Kidney (tissue), 14 donors: ENCODE measurements around the gene INPP5F. TPM values are rescaled to one million over a fixed set of nuclear protein-coding genes. Genes with fewer than 3 reads are reported as not detected.

Experiments
- DNase-seq, 5 donors: peaks; one replicate each; pipeline ENCODE4 v3.0.0-alpha.2; 2013 to 2020
- FAIRE-seq: peaks from 2 replicates; lab custom pipeline; 2012; peaks lifted over from hg19 to GRCh38; lab: Jason Lieb, UNC
- H3K27ac ChIP-seq, 2 donors: one replicate each; pipeline ENCODE4 v1.7.0; 2013; ENCODE audit warnings: low read depth in 2 of 2, low read length in 2 of 2, inconsistent platforms in 1 of 2
- H3K27me3 ChIP-seq: one replicate; pipeline ENCODE4 v1.7.1; 2013; ENCODE audit warnings: low read length, inconsistent platforms; ENCODE audit not compliant: control insufficient read depth, insufficient read depth
- H3K36me3 ChIP-seq, 3 donors: one replicate each; pipeline versions ENCODE4 v1.7.0 to v1.7.1; 2013; ENCODE audit warnings: low read length in 3 of 3, control low read depth in 1 of 3, inconsistent platforms in 1 of 3; ENCODE audit not compliant: insufficient read depth in 3 of 3, control insufficient read depth in 2 of 3
- H3K4me1 ChIP-seq, 3 donors: one replicate each; pipeline versions ENCODE4 v1.7.0 to v1.7.1; 2013; ENCODE audit warnings: low read length in 3 of 3, inconsistent platforms in 1 of 3, low read depth in 1 of 3; ENCODE audit not compliant: control insufficient read depth in 2 of 3, insufficient read depth in 2 of 3
- H3K4me3 ChIP-seq, 3 donors: one replicate each; pipeline versions ENCODE4 v1.7.0 to v1.8.1; 2013; ENCODE audit warnings: low read length in 3 of 3, control low read depth in 1 of 3, inconsistent platforms in 1 of 3
- H3K9ac ChIP-seq, 3 donors: one replicate each; pipeline versions ENCODE4 v1.7.0 to v1.7.1; 2013; ENCODE audit warnings: low read length in 3 of 3, control low read depth in 1 of 3, inconsistent platforms in 1 of 3
- H3K9me3 ChIP-seq, 3 donors: one replicate each; pipeline versions ENCODE4 v1.7.0 to v1.7.1; 2013; ENCODE audit warnings: low read length in 3 of 3, control low read depth in 1 of 3, inconsistent platforms in 1 of 3; ENCODE audit not compliant: control insufficient read depth in 2 of 3, insufficient read depth in 1 of 3
- intact Hi-C: fragments of 100-400 bp; cut with DNase I; formaldehyde crosslinking; loops from one replicate; pipeline ENCODE4 v1.11.1; 2022
- polyA plus RNA-seq: library from polyadenylated mRNA; stranded (reverse); fragments of 350-450 nt; fragmentation: Illumina TruSeq; extraction: RNeasy Lipid Tissue Mini Kit (QIAGEN cat#74804); gene quantifications from one replicate; pipeline ENCODE4 v1.2.3, GENCODE V29; 2014; ENCODE audit warnings: low read depth, low replicate concordance; ENCODE audit not compliant: insufficient read depth
- total RNA-seq: library from RNA; stranded (reverse); fragmentation: NEBNext Ultra II Directional; extraction: Animal tissue kit (Norgen Biotek cat#: 25700); gene quantifications from one replicate; pipeline ENCODE4 v1.2.1, GENCODE V29; 2021
- TF ChIP-seq, protein P1 (sequence below): IDR thresholded peaks from 3 replicates; pipeline ENCODE4 v1.5.1; 2012; ENCODE audit warnings: mild to moderate bottlenecking, moderate library complexity, borderline replicate concordance; ENCODE audit not compliant: insufficient read depth; ENCODE audit errors: extremely low read depth
- donor health status: control.
- donor health status: control.
- donor health status: control.
- donor health status: control.
- donor health status: control.
- donor health status: DM: yes; HTN: yes; CAD: no.
- donor health status: Normal renal cell carcinoma (clear cell type).

Gene INPP5F
- total and polyA plus RNA-seq, 2 donors from 2014 or later: 16.4 to 17.5 TPM

DNA sequence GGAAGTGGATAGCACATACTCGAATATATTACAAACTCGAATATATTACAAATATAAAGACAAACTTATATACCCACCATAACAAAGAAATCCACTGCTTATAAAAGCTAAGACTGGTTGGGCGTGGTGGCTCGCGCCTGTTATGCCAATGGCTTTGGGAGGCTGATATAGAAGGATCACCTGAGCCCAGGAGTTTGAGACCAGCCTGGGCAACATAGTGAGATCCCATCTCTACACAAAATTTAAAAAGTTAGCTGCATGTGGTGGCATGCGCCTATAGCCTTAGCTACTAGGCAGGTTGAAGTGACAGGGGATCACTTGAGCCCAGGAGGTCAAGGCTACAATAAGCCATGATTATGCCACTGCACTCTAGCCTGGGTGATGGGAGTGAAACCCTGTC, 126.4 kb downstream of the INPP5F start:
- TF ChIP-seq, protein P1, sequence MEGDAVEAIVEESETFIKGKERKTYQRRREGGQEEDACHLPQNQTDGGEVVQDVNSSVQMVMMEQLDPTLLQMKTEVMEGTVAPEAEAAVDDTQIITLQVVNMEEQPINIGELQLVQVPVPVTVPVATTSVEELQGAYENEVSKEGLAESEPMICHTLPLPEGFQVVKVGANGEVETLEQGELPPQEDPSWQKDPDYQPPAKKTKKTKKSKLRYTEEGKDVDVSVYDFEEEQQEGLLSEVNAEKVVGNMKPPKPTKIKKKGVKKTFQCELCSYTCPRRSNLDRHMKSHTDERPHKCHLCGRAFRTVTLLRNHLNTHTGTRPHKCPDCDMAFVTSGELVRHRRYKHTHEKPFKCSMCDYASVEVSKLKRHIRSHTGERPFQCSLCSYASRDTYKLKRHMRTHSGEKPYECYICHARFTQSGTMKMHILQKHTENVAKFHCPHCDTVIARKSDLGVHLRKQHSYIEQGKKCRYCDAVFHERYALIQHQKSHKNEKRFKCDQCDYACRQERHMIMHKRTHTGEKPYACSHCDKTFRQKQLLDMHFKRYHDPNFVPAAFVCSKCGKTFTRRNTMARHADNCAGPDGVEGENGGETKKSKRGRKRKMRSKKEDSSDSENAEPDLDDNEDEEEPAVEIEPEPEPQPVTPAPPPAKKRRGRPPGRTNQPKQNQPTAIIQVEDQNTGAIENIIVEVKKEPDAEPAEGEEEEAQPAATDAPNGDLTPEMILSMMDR: no peak
- DNase-seq (no peak), FAIRE-seq (no peak)
- Histone ChIP-seq H3K27me3 (no peaks in the 10 kb centered on the region), H3K9me3 (no peaks in the 10 kb centered on the region), H3K4me3 (no peak overlapping the region), H3K36me3 (peaks cover 3 to 25% (median 7%) of the 10 kb centered on the region in 3 donors), H3K9ac (no peak overlapping the region), H3K27ac (no peak overlapping the region), H3K4me1 (no peaks in the 10 kb centered on the region)
- intact Hi-C loops: no loop called here

DNA sequence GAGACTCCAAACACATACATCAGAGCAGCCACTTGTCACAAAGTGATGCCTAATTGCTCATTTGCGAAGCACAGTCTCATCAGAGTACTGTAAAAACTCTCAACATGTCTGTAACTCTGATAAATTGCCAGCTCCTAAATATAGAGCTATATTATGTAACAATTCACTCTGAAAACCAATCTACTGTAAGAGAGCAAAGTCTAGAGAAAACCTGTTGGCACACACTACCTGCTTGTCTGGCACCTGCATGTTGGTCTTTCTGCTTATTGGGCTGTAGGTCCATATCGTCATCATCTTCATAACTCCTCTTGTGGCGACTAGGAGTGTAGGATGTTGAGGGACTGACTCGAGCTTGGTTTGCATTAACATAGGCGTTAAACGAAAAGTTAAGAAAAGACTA, 127.0 kb downstream of the INPP5F start:
- H3K27me3 ChIP-seq: no peaks in the 10 kb centered on the region
- DNase-seq (no peak), FAIRE-seq (no peak)
- H3K36me3 ChIP-seq: peaks cover 3 to 24% (median 6%) of the 10 kb centered on the region in 3 donors
- H3K4me3 ChIP-seq: no peak overlapping the region
- H3K9me3 ChIP-seq: no peaks in the 10 kb centered on the region
- H3K4me1 ChIP-seq: no peaks in the 10 kb centered on the region
- no peak overlapping the region for H3K9ac ChIP-seq
- intact Hi-C loops: no loop called here
- H3K27ac ChIP-seq: no peak overlapping the region
- TF ChIP-seq, protein P1: no peak

DNA sequence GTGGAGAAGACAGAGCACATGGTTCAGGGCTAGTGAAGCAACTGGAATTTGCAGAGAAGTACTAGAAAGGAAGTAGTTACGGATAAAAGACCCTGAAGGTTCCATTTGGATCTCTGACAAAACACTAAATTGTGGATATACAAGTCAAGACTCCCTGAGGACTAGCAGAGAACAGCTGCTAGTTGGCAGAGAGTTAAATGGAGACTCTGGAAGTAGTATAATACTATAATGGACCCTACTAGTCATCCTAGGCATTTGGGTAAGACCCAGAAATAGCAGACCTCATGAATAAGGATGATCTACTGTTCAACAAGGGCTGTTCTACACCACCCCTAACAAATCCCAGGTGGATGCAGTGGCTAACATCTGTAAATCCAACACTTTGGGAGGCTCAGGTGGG, 127.7 kb downstream of the INPP5F start:
- Histone ChIP-seq H3K36me3 (peaks cover 3 to 24% (median 6%) of the 10 kb centered on the region in 3 donors), H3K4me1 (no peaks in the 10 kb centered on the region), H3K4me3 (no peak overlapping the region), H3K9me3 (no peaks in the 10 kb centered on the region), H3K27ac (no peak overlapping the region), H3K9ac (no peak overlapping the region), H3K27me3 (no peaks in the 10 kb centered on the region)
- no peak for FAIRE-seq
- TF ChIP-seq, protein P1: no peak
- DNase-seq: no peak
- intact Hi-C loops: no loop called here

DNA sequence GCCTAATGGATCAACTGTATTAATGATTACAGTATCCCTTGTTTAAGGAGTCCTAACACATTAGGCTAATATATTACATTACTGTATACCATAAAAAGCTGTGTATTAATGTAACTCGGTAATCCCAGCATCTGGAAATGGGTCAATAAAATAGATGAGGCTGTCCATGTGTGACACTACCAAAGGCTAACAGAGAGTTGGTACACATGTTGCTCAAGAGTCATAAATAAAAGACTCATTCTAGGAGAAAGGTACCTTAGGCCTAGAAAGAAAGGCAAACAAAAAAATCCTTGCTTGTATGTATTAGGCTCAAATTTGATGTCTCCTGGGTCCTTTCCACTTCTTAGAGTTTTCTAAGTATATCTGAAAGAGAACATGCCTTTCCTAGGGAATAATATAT, 132.2 kb downstream of the INPP5F start:
- no peak for FAIRE-seq
- Histone ChIP-seq H3K27ac (no peak overlapping the region), H3K36me3 (peaks cover 0 to 10% (median 4%) of the 10 kb centered on the region in 3 donors), H3K27me3 (no peaks in the 10 kb centered on the region), H3K9ac (no peak overlapping the region), H3K9me3 (no peaks in the 10 kb centered on the region), H3K4me3 (no peak overlapping the region), H3K4me1 (no peaks in the 10 kb centered on the region)
- DNase-seq: no peak
- TF ChIP-seq, protein P1: no peak
- intact Hi-C loops: no loop called here
